ENCODE data around the gene DST. TPM values are rescaled to one million over a fixed set of nuclear protein-coding genes. Genes with fewer than 3 reads are reported as not detected.
"Not testable (repeated sequence)": the region's sequence is repeated elsewhere in the genome, so short reads cannot be mapped to it uniquely, and the experiment has no call there.

Gene DST
- total RNA-seq, 1 experiment from 2014 or later: 26.8 TPM

DNA sequence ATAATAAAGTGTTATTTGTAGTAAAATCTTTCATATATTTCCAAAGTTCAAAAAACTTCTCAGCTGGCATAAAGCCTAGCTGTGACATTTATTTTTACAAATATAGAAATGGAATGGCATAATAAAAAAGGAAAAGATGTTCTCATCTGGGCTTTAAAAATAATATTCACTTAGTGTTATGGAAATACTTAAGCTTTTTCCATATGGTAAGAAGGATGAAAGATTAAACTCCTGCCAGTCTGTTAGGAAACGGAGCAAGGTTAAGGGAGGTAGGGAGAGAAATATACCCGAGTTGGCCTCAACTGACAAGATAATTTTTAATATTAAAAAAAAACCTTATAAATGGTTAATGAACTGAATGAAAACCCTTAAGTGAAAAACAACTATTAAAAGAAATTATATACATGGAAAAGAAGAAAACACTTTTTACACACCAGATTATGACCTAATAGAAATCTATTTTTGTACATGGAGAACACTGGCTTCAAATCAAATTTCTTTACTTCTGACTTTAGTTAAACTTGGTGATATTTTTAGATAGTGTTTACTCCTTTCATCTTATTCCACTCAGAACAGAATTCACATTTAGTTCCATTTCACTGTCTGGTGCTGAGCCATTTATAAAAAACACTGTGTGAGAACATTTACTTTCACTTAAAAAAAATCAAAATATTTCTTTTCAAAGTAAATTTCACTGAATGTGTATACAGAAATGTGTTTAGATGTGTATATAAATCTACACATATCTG, 137.0 kb downstream of the DST start:
- in situ Hi-C loops (cut with HindIII; ENCODE audit: low sequenced_read_pairs): no loop called here
- DNase-seq (ENCODE audit: low spot score): no peak

DNA sequence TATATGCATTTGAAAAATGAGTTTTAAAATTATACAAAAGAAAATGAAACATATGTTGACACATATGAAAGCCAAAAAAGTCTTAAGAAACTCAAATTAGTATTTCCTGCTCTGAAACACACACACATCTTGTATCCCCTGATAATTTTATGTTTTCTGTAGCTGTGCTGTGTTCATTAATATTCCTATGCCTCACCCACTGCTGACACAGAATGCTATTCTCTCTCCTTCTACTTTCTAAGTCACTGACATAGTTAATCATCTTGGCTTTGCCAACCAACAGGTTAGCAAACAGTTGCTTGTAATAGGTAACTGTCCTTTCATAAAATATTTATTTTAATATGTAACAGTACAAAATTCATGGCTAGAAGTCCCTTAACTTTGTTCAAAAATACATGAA, 140.7 kb downstream of the DST start:
- no peak for DNase-seq (ENCODE audit: low spot score)
- in situ Hi-C loops (cut with HindIII; ENCODE audit: low sequenced_read_pairs): no loop called here

DNA sequence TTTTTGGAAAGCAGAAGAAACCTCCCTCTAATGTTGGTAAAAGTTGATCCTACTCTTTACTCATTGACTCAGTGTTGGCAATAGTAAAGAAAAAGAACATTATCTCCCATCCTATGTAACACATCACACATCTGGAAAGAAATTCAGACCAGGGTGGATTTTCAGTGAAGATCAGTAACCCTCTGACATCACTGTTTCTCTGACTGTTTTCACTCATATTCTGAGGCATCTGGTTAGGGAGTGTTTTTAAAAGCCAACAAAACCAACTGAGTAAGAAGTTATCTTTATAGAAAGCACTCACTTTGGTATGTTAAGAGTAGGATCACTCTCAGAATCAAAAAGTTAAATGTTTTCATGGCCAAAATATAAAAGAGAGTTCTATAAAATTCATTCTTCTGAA, 143.6 kb downstream of the DST start:
- DNase-seq (ENCODE audit: low spot score): no peak
- in situ Hi-C loops (cut with HindIII; ENCODE audit: low sequenced_read_pairs): no loop called here

DNA sequence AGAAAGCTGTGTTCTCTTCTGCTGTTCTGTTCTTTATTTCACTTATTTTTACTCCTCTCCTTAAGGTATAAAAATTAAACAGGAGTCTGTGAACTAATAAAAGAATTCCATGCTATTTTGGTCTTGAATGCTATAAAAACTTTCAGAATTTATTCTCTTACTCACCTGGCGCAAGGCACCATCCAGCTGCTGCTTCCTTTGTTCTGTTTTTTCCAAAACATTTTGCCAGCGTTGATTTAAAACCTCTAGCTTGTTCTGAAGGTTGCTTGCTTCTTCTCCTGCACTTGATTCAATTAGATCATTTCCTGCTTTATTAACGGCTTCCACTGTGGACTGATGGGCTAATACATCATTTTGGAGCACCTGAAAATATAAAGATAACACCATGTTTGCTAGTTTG, 145.0 kb downstream of the DST start:
- in situ Hi-C loops (cut with HindIII; ENCODE audit: low sequenced_read_pairs): no loop called here
- no peak for DNase-seq (ENCODE audit: low spot score)

DNA sequence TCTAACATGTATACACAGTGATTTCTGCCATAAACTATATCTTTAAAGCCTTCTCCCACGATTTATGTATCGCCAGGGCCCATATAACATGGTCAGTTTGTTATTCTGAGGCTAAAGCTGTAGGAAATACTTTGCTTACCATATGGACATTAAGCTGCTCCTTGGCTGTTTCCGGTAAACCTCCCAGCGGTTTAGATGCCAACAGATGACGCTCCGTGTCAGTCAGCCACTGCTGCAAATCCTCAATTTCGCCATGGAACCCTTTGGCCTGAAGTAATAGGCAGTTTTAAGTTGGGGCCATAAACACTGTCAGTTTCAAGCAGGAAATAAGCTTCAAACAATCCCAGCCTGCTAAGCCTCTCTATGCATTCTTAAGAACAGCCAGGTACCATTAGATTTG, 145.4 kb downstream of the DST start:
- no peak for DNase-seq (ENCODE audit: low spot score)
- in situ Hi-C loops (cut with HindIII; ENCODE audit: low sequenced_read_pairs): no loop called here

DNA sequence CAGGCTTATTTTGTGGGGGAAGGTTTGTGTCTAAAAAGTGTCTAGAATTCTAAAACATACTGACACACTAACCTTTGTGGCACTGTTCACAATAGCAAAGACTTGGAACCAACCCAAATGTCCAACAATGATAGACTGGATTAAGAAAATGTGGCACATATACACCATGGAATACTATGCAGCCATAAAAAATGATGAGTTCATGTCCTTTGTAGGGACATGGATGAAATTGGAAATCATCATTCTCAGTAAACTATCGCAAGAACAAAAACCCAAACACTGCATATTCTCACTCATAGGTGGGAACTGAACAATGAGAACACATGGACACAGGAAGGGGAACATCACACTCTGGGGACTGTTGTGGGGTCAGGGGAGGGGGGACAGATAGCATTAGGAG, 146.0 kb downstream of the DST start:
- in situ Hi-C loops (cut with HindIII; ENCODE audit: low sequenced_read_pairs); DNase-seq (ENCODE audit: low spot score): not testable (repeated sequence)

DNA sequence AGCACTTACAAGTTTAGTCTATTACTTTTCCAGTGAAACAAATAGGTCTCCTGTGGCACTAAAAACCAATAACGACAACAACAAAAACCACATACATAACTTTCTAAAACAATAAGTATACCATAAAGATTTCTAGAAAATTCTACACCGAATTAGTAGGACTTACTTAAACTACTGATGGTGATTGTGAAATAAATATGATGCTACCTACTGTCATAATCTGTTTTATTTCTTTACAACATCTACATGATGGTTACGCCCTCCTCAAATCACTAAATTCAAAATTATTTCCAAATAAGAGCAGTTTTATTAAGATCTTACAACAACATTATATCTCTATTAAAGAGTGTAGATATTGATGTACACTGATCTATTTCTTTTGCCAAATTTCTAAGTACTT, 147.0 kb downstream of the DST start:
- no peak for DNase-seq (ENCODE audit: low spot score)
- in situ Hi-C loops (cut with HindIII; ENCODE audit: low sequenced_read_pairs): no loop called here

DNA sequence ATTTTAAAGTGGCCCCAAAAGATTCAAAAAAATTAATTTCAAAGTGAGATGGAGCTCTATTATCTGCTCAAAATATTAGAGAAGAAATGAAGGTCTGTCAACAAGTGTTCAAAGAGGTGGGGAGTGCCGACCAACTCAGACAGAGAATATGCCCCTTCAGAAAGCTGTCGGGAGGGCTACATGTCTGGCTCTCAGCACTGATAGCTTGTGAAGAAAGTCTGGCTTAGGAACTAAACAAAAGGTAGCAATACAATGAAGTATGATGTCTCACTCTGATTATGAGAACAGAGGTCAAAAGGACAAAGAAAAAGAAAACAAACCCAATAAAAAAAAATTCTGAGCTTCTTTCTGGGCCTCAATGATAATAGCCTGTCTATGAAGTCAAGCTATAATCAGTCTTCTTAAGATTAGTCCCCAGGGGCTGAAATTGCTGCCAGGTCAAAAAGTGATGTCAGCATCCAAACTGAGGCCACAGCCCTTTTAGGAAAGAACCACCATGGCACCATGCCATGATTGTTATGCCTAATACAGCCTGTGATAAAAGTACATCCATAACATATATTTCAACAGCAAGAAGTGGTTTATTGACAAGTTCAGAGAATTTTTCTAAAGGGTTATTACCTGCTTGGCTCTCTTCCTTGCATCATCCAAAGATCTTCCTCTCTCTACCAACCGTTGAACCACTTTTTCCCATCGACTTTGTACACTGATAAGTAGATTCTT, 150.9 kb downstream of the DST start:
- in situ Hi-C loops (cut with HindIII; ENCODE audit: low sequenced_read_pairs): no loop called here

DNA sequence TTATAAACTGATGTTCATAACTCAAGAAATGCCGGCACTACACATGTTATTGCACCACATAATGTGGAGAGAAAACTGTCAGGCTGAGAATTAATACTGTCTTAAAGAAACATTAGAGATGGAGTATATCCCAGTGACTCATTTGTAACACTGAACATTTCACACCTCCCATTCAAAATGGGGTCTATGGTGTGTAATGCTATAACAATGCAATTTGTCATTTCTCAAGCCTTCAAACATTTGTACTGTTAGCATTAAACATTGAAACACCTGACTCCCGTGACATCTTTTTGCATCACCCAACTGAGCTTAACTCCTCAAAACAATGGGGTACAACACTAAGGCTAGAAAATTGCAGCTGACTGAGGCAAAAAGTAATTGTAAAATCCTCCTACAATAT, 151.7 kb downstream of the DST start:
- in situ Hi-C loops (cut with HindIII; ENCODE audit: low sequenced_read_pairs): no loop called here
- DNase-seq (ENCODE audit: low spot score): no peak

More for the DNA sequence above, 150.9 kb downstream of the DST start:
- DNase-seq (ENCODE audit: low spot score): no peak

DNA sequence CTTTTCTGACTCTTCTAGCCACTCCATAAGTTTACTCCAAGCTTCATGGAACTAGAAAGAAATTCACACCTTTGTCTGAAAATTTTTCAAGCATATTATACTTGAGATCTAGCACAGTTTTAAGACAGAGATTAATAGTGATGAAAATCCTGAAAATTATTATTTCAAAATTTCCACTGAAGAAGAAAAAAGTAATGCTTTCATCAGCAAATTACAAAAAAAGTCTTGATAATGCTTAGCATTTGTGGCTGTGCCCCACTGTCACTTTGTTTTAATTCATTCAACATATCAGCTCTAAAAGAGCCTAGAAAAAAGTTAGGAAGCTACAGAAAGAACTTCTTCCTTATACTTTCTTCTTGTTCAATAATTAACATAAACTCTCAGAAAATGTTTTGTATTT, 153.1 kb downstream of the DST start:
- in situ Hi-C loops (cut with HindIII; ENCODE audit: low sequenced_read_pairs): no loop called here
- DNase-seq (ENCODE audit: low spot score): no peak

DNA sequence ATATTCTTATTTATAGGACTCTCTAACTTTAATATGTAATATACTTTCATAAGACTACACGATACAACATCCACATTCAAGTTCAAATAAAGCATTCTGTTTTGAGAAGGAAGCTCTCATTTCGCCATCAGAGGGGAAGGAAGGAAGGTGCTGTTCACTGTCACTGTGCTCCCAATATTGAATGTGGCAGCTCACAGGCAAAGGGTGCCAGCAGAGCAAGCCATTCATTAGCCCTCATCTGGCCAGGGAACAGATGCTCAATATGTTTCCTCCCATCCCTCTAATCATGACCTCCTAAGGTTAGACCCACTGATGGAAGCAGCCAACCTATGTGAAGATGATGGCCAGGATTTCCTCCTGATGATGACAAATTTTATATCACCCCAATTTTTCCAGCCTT, 154.4 kb downstream of the DST start:
- in situ Hi-C loops (cut with HindIII; ENCODE audit: low sequenced_read_pairs): no loop called here
- no peak for DNase-seq (ENCODE audit: low spot score)

DNA sequence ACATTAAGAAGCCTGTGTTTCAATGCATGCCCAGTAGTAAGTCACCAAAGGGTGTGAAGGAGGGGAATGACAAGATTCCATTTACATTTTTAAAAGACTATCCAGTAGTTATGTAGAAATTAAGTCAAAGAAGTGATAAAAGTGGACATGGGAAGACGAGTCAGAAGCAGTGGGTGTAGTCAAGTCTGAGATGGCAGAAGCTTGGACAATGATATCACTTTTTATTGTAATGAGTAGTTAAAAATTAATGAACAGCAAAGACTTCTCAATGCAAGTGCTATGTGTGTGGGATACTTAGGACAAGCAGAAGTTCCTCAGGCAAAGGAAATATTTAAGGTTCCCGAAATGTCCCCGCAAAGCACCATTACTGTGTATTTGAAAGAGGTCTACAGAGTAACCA, 156.0 kb downstream of the DST start:
- DNase-seq (ENCODE audit: low spot score): no peak
- in situ Hi-C loops (cut with HindIII; ENCODE audit: low sequenced_read_pairs): no loop called here

DNA sequence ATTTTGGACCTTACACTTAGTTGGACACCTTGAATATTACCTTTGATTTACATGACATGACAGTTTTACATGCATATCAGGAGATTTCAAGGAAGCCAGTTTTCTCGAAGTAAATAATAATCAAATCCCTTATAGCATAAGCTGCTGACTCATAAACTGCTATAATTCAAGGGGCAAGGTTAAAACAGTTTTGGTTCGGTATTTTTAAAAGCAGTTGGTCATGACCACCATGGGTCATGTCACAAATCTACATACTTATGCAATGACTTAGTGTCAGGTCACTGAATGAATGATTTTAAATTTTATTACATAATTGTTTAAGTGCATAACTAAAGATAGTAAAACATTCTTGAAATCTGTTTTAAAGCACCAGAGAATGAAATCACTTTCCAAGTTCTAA, 158.0 kb downstream of the DST start:
- no peak for DNase-seq (ENCODE audit: low spot score)
- in situ Hi-C loops (cut with HindIII; ENCODE audit: low sequenced_read_pairs): no loop called here

DNA sequence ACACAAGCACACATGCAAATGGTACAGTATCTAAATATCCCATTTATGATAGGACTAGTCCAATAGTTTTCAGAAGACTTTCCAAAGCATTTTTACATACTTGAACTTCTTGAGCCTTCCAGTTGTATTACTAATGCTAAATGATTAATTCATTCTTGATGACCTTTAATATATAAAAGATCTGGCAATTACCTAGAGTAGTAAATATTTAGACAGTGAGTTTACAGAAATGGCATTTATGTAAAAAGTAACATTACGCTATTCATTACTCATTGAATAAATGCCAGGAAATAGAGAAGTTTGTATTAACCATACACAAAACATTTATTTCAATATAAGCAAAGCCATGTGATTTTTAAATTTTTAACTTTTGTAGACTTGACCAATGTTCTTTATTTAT, 158.8 kb downstream of the DST start:
- in situ Hi-C loops (cut with HindIII; ENCODE audit: low sequenced_read_pairs): no loop called here
- DNase-seq (ENCODE audit: low spot score): no peak

DNA sequence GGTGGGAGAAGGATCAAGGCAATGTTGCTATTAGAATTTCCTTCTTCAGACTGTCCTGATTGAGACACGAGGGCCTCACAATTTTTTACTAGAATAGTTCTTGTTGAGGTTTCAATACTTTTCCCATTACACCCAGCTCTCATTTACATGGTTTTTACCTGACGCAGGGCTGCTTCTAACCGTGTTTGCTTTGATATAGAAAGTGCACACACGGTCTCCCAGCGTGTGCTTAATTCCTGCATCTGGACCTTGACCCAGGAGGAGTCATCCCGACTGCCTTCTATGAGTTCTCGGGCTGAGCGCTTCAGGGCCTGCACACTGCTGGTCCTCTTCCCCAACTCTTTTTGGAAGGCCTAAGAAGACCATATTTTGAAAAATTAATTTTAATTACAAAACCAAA, 160.2 kb downstream of the DST start:
- DNase-seq (ENCODE audit: low spot score): peak; percentile 60

DNA sequence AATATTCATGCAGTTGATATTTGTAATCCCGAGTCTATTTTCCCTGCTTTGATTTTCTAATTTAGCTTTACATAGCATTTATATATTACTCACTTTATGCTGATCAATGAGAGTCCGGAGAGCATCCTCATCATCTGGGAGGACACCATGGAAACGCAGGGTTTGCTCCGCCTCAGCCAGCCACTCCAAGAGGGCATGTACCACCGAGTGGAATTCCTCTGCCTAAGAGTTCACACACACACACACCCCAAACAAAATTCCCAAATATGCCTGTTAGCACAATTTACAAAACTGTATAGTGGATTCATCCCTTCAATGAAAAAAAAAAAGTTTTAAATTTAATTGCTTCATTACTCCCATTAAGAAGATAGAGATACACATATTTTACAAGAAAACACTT, 160.7 kb downstream of the DST start:
- no peak for DNase-seq (ENCODE audit: low spot score)
- in situ Hi-C loops (cut with HindIII; ENCODE audit: low sequenced_read_pairs): no loop called here

More for the DNA sequence above, 160.2 kb downstream of the DST start:
- in situ Hi-C loops (cut with HindIII; ENCODE audit: low sequenced_read_pairs): no loop called here

DNA sequence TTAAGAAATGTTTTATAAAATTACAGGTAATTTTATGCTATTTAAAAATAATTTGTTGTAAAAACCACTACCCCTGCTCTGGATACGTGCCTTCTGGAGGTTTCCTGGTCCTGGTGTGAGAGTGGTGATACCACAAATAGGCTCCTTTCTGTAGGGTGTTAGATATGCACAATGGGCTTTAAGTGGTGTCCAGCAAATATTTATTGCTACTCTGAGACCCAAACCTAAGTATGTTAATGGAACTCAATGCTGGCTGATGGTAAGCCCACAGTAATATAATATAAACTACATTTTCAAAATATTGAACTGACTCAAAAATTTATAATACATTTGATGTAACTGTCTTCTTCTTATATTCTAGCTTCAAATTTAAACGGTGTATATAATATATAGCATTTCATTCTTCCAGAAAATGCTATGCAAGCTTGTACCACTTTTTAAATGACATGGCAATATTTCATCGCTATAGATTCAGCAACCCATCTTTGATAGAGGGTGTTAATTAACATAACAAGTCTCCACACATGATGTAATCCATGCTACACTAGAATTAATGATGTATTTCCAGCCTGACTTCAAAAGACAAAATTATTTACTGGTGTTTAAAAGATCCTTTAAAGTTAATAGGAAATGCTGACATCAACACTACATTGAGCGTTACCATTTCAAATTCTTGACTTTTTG, 161.9 kb downstream of the DST start:
- in situ Hi-C loops (cut with HindIII; ENCODE audit: low sequenced_read_pairs): no loop called here
- DNase-seq (ENCODE audit: low spot score): no peak

DNA sequence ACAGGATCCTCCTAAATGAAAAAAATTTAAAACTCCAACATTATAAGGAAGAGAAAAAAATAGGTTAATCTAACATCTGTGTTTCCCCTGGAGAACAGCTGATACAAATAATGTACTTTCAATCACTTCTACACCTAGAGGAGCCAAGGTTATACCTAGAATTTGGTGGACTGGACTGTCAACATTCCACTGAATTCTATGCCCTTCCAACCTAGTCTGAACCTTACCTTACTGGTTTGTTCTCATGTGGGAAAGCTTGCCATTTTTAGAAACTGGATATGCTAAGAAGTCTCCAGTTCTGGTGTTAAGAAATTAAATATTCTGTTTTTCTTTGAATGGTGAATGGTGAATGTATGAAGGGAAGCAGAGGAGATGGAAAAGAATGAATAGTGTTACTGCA, 162.4 kb downstream of the DST start:
- no peak for DNase-seq (ENCODE audit: low spot score)
- in situ Hi-C loops (cut with HindIII; ENCODE audit: low sequenced_read_pairs): no loop called here

DNA sequence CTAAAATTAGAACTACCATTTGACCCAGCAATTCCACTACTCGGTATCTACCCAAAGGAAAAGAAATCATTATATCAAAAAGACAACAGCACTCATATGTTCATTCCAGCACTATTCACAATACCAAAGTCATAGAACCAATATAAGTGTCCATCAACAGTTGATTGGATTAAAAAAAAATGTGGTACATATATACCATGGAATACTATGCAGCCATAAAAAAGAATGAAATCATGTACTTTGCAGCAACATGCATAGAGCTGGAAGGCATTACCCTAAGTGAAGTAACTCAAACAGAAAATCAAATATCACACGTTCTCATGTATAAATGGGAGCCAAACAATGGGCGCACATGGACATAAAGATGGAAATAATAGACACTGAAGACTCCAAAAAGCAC, 163.3 kb downstream of the DST start:
- DNase-seq (ENCODE audit: low spot score): no peak
- in situ Hi-C loops (cut with HindIII; ENCODE audit: low sequenced_read_pairs): no loop called here

DNA sequence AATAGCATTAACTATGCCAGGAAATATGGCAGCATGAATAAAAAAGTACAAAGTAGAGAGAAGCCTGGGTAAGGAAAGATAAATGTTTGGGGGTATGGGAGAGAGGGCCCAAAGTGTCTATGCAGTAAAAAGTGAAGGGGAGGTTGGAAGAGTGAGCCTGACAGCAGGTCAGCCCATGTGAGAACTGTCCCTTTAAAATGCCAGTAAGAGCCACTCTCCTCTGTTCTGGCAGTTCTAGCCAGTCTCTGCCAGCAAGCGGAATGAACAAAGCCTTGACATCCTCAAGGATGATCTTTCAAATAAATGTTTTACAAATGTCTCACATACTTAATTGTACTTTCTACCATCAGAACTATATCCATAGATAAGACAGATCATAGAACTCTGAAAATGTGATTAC, 164.5 kb downstream of the DST start:
- in situ Hi-C loops (cut with HindIII; ENCODE audit: low sequenced_read_pairs): no loop called here
- no peak for DNase-seq (ENCODE audit: low spot score)
